ENCODE data around the gene HIPK2.

HIPK2 gene

DNA sequence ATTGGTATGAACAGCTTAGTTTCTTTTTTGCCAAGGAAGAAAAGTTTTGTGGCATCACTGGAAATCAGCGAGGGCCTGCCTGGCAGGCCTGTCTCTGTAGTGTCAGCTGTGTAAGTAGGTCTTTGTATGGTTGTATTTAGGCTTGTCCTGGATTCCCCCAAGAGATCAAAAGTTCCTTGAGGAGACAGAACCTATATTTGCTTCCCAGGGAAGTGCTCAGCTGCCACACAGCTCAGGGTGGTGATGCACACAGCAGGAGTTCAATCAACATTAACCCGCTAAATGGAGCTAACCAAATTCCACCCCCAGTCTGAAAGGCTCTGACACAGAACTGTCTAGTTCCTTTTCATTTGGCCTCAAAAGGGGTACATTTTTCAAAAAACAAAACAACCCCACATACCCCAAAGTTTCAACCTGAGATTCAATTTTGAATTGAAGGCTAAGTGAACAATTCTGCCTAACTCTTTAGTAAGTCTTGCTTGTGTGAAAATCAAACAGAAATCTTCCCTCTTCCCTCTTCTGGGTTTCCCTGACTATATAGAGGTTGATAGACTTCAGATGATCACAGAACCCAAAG is 129.9 kb downstream of the HIPK2 start:
- FAIRE-seq (no peak), DNase-seq (ENCODE audit: insufficient read length, low spot score) (no peak)
- TF ChIP-seq, protein P1, sequence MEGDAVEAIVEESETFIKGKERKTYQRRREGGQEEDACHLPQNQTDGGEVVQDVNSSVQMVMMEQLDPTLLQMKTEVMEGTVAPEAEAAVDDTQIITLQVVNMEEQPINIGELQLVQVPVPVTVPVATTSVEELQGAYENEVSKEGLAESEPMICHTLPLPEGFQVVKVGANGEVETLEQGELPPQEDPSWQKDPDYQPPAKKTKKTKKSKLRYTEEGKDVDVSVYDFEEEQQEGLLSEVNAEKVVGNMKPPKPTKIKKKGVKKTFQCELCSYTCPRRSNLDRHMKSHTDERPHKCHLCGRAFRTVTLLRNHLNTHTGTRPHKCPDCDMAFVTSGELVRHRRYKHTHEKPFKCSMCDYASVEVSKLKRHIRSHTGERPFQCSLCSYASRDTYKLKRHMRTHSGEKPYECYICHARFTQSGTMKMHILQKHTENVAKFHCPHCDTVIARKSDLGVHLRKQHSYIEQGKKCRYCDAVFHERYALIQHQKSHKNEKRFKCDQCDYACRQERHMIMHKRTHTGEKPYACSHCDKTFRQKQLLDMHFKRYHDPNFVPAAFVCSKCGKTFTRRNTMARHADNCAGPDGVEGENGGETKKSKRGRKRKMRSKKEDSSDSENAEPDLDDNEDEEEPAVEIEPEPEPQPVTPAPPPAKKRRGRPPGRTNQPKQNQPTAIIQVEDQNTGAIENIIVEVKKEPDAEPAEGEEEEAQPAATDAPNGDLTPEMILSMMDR (IDR thresholded peaks at IDR 0.05; ENCODE audit: insufficient read depth, missing control alignments): no peak

GRCh38 chr7:139647085-139647484 is 130.7 kb downstream of the HIPK2 start:
- TF ChIP-seq, protein P1 (IDR thresholded peaks at IDR 0.05; ENCODE audit: insufficient read depth, missing control alignments): no peak
- DNase-seq (ENCODE audit: insufficient read length, low spot score) (no peak), FAIRE-seq (no peak)

DNA sequence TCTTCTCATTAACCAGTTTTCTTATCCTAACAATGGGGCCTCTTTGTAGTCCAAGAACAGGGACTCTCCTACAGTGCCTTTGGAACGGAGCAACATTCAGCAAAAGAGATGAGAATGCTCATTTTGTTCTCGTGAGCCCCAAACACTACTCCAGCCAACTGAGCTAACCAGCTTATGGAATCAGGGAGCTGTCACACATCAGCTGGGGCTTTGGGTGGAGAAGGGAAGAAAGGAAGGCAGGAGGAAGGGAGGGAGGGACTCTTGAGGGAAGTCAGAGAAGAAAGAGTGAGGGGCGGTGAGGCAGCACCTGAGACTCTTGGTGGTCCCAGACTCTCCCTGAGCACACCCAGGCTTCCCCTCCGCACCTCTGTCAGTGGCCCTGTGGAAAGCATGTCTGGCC is 131.2 kb downstream of the HIPK2 start:
- no peak for FAIRE-seq
- TF ChIP-seq, protein P1 (IDR thresholded peaks at IDR 0.05; ENCODE audit: insufficient read depth, missing control alignments): no peak
- no peak for DNase-seq (ENCODE audit: insufficient read length, low spot score)

DNA sequence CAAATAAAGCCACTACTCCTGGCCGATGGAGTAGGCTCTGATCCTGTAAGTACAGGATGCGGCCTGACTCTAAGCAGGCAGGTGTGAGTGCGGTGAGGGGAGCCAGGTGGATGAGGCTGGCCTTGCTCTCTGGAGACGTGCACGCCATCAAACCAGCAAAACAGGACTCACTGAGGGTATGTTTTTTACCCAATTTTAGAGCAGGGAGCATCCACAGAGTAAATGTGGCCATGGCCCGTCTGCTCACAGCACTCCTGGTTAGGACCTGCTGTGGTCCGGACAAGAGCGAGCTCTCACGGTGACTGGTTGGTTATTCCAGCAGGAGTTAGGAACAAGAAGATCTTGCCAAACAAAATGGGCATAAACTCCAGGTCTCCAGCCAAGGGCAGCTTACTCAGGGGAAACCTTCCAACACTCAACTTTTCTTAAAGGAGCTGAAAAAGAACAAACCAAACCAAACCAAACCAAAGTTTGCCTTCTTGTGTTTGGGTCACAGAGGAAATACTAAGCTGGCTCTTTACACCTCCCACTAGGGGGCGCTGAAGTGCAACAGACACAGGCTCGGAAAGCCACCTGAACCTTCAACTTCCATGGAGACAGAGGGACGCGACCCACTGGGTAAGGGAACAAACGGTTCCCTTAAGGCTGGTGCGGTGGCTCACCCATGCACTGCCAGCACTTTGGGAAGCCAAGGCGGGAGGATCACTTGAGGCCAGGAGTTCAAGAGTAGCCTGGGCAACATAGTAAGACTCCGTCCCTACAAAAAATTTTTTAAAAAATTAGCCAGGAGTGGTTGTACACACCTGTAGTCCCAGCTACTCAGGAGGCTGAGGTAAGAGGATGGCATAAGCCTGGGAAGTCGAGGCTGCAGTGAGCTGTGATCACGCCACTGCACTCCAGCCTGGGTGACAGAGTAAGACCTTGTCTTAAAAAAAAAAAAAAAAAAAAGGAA is 131.9 kb downstream of the HIPK2 start:
- FAIRE-seq (no peak), DNase-seq (ENCODE audit: insufficient read length, low spot score) (peak; percentile 67)
- TF ChIP-seq, protein P1 (IDR thresholded peaks at IDR 0.05; ENCODE audit: insufficient read depth, missing control alignments): peak; percentile 96

GRCh38 chr7:139643951-139644585 is 133.7 kb downstream of the HIPK2 start:
- DNase-seq (ENCODE audit: insufficient read length, low spot score) (no peak), FAIRE-seq (no peak)
- TF ChIP-seq, protein P1 (IDR thresholded peaks at IDR 0.05; ENCODE audit: insufficient read depth, missing control alignments): no peak

DNA sequence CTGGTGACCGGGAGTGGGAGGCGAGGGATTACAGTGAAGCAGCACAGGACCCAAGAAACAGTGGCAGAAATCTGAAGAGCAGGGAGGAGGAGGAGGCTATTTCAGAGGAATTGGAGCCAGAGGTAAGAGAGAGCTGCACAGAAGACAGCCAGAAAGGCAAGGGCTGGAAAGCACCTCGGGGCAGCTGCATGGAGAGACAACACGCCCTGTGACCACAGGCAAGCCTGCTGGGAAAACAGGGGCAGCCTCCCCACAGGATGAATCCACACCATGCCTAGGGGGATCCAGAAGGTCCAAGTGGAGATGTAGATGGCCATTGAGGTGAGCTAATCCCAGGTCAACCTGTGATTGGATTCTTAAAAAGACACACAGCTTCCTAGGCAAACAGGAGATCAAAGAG is 135.5 kb downstream of the HIPK2 start:
- TF ChIP-seq, protein P1 (IDR thresholded peaks at IDR 0.05; ENCODE audit: insufficient read depth, missing control alignments): no peak
- no peak for DNase-seq (ENCODE audit: insufficient read length, low spot score)
- no peak for FAIRE-seq

Data from D721Med (cell line).